Type B pancreatic cell (in vitro differentiated cells): ENCODE results near the gene TSGA10. TPM values are rescaled to one million over a fixed set of nuclear protein-coding genes. Genes with fewer than 3 reads are reported as not detected.
"Not testable (repeated sequence)": the region's sequence is repeated elsewhere in the genome, so short reads cannot be mapped to it uniquely, and the experiment has no call there.

Experiments
- DNase-seq: peaks from one replicate; pipeline ENCODE4 v3.0.0; 2021; ENCODE audit warnings: mixed read lengths; ENCODE audit not compliant: unreplicated experiment; ENCODE audit errors: extremely low spot score
- H3K27ac Mint-ChIP-seq: 2 replicates; pipeline ENCODE4 v1.8.0; 2021; ENCODE audit warnings: mild to moderate bottlenecking, mixed read lengths
- H3K27me3 Mint-ChIP-seq: 2 replicates; pipeline ENCODE4 v1.8.0; 2021; ENCODE audit warnings: mixed read lengths
- H3K36me3 Mint-ChIP-seq: 2 replicates; pipeline ENCODE4 v1.8.0; 2021; ENCODE audit warnings: mixed read lengths
- H3K4me1 Mint-ChIP-seq: one replicate; pipeline ENCODE4 v1.8.0; 2021; ENCODE audit warnings: mixed read lengths; ENCODE audit not compliant: unreplicated experiment
- H3K4me3 Mint-ChIP-seq: 2 replicates; pipeline ENCODE4 v1.8.0; 2021; ENCODE audit warnings: mild to moderate bottlenecking, mixed read lengths
- H3K9me3 Mint-ChIP-seq: 2 replicates; pipeline ENCODE4 v1.8.0; 2021; ENCODE audit warnings: mixed read lengths
- CTCF ChIP-seq: fragments of 200-600 bp; sonication (generic); conservative IDR thresholded peaks from 2 replicates; pipeline ENCODE4 v1.5.0; 2021; ENCODE audit warnings: antibody characterized with exemption, mild to moderate bottlenecking
- total RNA-seq: library from RNA; stranded (reverse); gene quantifications from 2 replicates; pipeline ENCODE4 v1.2.1, GENCODE V29; 2021; ENCODE audit warnings: low replicate concordance

The TSGA10 gene
- total RNA-seq, 1 donor from 2014 or later = 7.4 TPM

GRCh38 chr2:99081891-99082290 is 72.9 kb downstream of the TSGA10 start:
- no peak for TF ChIP-seq CTCF
- no peaks in the 10 kb centered on the region for H3K9me3 Mint-ChIP-seq
- H3K27ac Mint-ChIP-seq = no peak overlapping the region
- peaks cover 33% of the 10 kb centered on the region for H3K27me3 Mint-ChIP-seq
- H3K36me3 Mint-ChIP-seq = no peaks in the 10 kb centered on the region
- H3K4me3 Mint-ChIP-seq = no peak overlapping the region
- no peaks in the 10 kb centered on the region for H3K4me1 Mint-ChIP-seq
- no peak for DNase-seq

GRCh38 chr2:99079226-99079625 is 75.5 kb downstream of the TSGA10 start:
- no peak overlapping the region for H3K4me3 Mint-ChIP-seq
- H3K27ac Mint-ChIP-seq = no peak overlapping the region
- no peak for TF ChIP-seq CTCF
- H3K9me3 Mint-ChIP-seq = no peaks in the 10 kb centered on the region
- no peak for DNase-seq
- no peaks in the 10 kb centered on the region for H3K36me3 Mint-ChIP-seq
- no peaks in the 10 kb centered on the region for H3K4me1 Mint-ChIP-seq
- H3K27me3 Mint-ChIP-seq = peaks cover 31% of the 10 kb centered on the region

- no peak for DNase-seq
- no peak for TF ChIP-seq CTCF
- Mint-ChIP-seq H3K27me3 (no peaks in the 10 kb centered on the region), H3K27ac (no peak overlapping the region), H3K9me3 (no peaks in the 10 kb centered on the region), H3K36me3 (no peaks in the 10 kb centered on the region), H3K4me3 (no peak overlapping the region), H3K4me1 (no peaks in the 10 kb centered on the region)
These were observed 82.2 kb downstream of the TSGA10 start for GRCh38 chr2:99072551-99072950.

GRCh38 chr2:99067871-99068625 is 86.7 kb downstream of the TSGA10 start:
- TF ChIP-seq CTCF = no peak
- no peak overlapping the region for H3K4me3 Mint-ChIP-seq
- H3K9me3 Mint-ChIP-seq = no peaks in the 10 kb centered on the region
- no peak for DNase-seq
- H3K27me3 Mint-ChIP-seq = no peaks in the 10 kb centered on the region
- no peaks in the 10 kb centered on the region for H3K36me3 Mint-ChIP-seq
- no peak overlapping the region for H3K27ac Mint-ChIP-seq
- no peaks in the 10 kb centered on the region for H3K4me1 Mint-ChIP-seq

GRCh38 chr2:99066075-99066958 is 88.4 kb downstream of the TSGA10 start:
- no peak for DNase-seq
- no peak overlapping the region for H3K4me3 Mint-ChIP-seq
- no peaks in the 10 kb centered on the region for H3K36me3 Mint-ChIP-seq
- H3K9me3 Mint-ChIP-seq = no peaks in the 10 kb centered on the region
- no peaks in the 10 kb centered on the region for H3K4me1 Mint-ChIP-seq
- no peak overlapping the region for H3K27ac Mint-ChIP-seq
- no peaks in the 10 kb centered on the region for H3K27me3 Mint-ChIP-seq
- TF ChIP-seq CTCF = peak; percentile 73

- H3K4me3 Mint-ChIP-seq, H3K36me3 Mint-ChIP-seq, DNase-seq, H3K4me1 Mint-ChIP-seq, H3K27ac Mint-ChIP-seq, H3K27me3 Mint-ChIP-seq: not testable (repeated sequence)
- peaks cover 11% of the 10 kb centered on the region for H3K9me3 Mint-ChIP-seq
These were observed 105.6 kb downstream of the TSGA10 start for GRCh38 chr2:99049187-99049586.

GRCh38 chr2:99040736-99041300 is 113.9 kb downstream of the TSGA10 start:
- not testable (repeated sequence) for H3K4me1 Mint-ChIP-seq, DNase-seq, H3K4me3 Mint-ChIP-seq, H3K27me3 Mint-ChIP-seq
- Mint-ChIP-seq H3K36me3 (peaks cover 13% of the 10 kb centered on the region), H3K27ac (peak overlapping the region; percentile 54), H3K9me3 (peaks cover 16% of the 10 kb centered on the region)
